GM21390 (cell line): ENCODE results near the gene MAP7D2.

ENCODE experiments used
- ATAC-seq: cut with Tn5 transposase; IDR thresholded peaks from one replicate; pipeline ENCODE4 v1.9.1; 2021; ENCODE audit not compliant: unreplicated experiment

MAP7D2 gene

DNA sequence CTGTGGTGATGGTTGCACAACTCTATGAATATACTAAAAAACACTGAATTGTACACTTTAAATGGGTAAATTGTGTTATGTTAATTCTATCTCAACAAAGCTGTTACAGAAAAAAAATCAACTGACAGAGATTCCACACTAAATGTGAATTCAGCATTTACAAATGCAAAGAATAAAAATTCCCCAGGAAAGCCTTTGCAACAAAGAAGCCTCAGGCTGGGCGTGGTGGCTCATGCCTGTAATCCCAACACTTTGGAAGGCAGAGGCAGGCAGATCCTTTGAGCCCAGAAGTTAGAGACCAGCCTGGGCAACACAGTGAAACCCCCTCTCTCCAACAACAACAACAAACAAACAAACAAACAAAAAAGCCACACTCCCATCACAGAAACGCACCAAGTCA, 134.8 kb downstream of the MAP7D2 start:
- no peak for ATAC-seq

DNA sequence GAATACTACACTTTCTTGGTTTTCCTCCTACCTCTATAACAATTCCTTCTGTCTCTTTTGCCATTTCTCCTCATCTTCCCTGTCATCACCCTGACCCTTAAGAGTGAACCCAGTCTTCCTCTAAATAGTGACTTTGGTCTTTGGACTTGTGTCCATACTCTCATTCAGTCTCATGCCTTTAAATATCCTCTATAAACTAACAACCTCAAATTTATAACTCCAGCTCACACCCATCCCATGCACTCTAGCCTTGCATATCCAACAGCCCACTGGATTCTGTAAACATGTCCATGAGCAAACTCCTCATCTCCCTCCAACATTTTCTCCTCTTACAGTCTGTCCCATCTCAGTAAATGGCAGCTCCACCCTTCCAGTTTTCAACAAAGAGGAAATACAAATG, 140.9 kb downstream of the MAP7D2 start:
- no peak for ATAC-seq

DNA sequence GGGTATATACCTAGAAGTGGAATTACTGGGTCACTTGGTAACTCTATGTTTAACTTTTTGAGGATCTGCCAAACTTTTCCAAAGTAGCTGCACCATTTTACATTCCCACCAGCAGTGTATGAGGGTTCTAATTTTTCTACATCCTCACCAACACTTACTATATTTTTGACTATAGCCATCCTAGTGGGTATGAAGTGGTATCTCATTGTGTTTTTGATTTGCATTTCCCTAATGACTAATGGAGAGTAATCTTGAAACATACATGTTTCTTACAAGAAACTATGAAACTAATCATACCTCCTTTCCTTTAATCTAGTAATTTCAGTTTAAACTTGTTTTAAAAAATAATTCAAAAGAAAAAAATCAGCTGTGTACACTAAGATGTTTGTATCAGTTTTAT, 143.7 kb downstream of the MAP7D2 start:
- ATAC-seq: no peak

DNA sequence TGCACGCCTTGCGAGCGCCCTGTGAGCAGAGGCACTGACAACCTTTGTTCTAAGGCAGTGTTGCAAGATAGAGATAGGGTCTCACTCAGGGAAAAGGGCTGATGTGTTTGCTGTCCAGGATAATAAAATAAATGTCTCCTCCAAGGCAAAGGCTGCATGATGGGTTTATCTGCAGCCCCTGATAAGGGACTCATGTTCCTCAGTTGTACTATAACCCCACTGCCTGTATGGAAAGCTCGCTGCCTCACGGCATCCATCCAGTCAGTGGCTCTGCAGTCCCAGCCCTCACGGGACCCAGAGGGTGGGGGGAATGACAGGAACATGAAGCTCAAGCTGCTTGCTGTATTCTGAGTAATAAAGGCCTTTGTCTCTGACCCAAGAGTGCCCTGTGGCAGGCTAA, 148.4 kb downstream of the MAP7D2 start:
- no peak for ATAC-seq

DNA sequence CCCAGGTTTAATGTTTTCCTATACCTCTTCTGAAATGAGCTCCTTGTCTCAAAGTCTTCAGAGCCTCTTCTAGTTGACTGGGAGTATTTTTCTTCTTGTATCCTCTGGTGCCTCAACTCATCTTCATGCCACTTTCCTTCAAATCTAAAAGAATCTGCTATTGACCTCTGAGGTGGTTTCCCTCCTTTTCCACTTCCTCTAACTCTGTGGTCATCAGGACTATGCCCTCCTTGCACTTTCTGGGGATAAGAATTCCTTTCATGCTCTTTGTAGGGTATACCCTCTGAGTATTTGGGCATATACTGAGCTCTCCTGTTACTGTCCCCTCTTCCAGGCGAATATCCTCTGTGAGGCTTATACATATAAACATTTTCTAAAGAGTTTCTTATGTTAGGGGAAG, 150.7 kb downstream of the MAP7D2 start:
- no peak for ATAC-seq

DNA sequence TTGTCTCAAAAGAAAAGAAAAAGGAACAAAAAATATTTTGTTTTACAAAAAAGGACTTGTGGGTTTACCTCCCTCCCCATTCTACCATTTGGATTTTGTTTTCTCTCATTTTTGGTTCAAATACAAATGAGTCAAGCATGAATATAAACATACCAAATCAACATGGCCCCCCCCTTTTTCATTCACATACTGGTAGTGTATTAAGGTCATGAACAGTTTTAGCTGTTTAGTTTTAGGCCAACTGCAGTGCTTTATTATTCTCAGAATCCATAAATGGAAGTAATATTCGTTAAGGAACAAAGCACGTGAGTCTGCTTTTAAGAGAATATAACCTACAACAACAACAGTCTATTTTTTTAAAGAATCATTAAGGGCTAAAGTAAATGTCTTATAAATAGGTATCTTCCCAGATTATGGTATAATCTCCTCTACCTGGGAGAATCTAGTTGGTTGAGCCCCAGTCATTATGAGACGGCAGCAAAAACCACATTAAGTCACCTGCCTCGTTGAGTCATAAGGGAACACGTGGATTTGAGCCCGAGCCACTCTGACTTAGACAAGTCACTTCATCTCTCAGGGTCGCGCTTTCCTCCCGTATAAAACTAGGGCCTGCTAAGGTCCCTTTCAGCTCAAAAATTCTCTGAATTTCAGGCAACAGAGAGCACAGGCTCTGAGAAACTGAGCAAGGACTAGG, 152.5 kb downstream of the MAP7D2 start:
- no peak for ATAC-seq

DNA sequence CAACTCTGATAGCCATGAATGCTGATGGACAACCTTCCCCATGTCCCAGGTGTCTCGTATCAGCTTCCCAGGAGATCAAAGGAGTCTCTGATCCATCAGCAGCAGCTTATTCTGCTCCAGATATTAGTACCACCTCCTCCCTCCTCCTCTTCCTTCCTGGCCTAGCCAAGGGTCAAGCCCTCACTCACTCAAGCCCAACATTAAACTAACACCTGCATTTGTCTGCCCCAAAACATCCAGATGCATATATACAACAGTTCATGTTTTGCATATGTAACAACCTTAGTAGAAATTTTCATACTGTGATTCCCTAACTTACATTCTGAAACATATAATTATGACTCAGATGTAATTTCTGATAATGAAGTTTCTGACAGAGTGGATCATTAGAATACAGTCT, 155.8 kb downstream of the MAP7D2 start:
- no peak for ATAC-seq

DNA sequence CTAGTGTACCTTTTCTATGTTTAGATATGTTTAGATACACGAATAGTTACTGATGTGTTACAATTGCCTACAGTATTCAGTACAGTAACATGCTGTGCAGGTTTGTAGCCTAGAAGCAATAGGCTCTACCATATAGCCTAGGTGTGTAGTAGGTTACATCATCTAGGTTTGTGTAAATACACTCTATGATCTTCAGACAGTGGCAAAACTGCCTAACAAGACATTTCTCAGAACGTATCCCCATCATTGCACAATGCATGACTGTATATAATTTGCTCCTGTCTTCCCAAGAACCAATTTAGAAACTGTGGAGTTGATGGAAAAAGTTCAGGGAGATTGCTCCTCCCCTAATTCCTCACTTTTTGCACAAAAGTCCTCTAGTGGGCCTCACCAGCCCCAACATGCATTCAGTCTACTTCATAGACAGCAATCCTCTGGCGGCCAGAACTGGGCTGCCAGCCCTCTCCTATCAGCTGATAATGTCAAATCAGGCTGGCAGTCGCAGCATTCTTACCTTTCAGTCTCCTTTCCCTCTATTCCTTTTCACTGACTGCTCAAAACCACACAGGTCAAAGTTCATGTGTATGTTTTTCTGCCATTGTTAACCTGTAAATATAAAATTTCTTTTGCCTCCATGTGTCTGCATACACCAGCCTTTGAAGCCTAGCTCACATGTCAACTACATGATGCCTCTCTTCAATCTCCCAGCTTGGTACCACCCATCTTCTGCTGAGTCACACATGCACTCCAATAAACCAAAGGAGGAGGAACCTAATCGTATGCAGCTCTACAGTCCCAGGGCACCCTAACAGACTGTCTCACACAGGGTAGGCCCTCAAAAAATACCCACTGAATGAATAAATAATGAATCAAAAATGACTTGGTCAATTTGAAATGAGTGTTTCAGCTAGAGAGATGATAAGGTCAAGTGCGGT, 157.9 kb downstream of the MAP7D2 start:
- ATAC-seq: no peak

DNA sequence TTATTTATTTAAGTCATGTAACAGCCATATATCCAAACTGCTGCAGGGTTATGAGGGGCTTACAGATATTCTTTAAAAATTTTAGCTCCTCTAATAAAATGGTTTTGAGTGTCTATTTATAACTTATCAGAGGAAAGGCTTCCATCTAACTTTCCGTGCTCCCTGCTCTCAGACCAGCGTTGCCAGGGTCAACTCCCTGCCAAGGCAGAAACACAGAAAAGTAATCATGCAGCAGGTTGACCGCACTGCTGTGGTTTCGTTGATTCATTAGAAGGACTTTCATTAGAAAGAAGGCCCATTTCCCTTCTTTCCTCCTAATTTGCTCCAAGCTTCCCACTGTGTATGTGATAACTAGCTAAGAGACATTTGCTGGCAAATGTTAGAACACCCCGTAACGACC, 159.8 kb downstream of the MAP7D2 start:
- ATAC-seq: no peak
